OCI-LY7 (cell line): ENCODE measurements around the gene RAB11FIP5. TPM values are rescaled to one million over a fixed set of nuclear protein-coding genes. Genes with fewer than 3 reads are reported as not detected.

ENCODE experiments used
- BruUV-seq: library from RNA; stranded (reverse); fragments of 400-500 nt; replicated peaks from 2 replicates; lab custom pipeline; 2021; lab: Mats Ljungman, UMichigan
- CTCF ChIA-PET: fragments of 300-600 bp; sonication (Branson Sonifier 250); formaldehyde crosslinking; loops from one replicate; lab custom pipeline; 2022; ENCODE audit warnings: antibody characterized with exemption; ENCODE audit not compliant: unreplicated experiment; lab: Charles Lee
- POLR2A ChIA-PET: fragments of 300-600 bp; sonication (Branson Sonifier 250); formaldehyde crosslinking; loops from one replicate; lab custom pipeline; 2022; ENCODE audit warnings: antibody characterized with exemption; lab: Charles Lee
- DNase-seq: peaks from one replicate; pipeline ENCODE4 v3.0.0-alpha.2; 2015; ENCODE audit warnings: low spot score
- H2AFZ ChIP-seq: fragments of 200-600 bp; sonication (generic), shearing (Covaris generic); 2 replicates; pipeline ENCODE4 v1.6.1; 2014; ENCODE audit warnings: mild to moderate bottlenecking, antibody characterized with exemption, low read length, moderate library complexity
- H3K27ac ChIP-seq: fragments of 200-600 bp; sonication (generic); 2 replicates; pipeline ENCODE4 v1.5.1; 2014; ENCODE audit warnings: mixed run types, low read depth, mild to moderate bottlenecking, moderate library complexity, low read length, inconsistent platforms; ENCODE audit not compliant: poor library complexity, severe bottlenecking
- H3K36me3 ChIP-seq: fragments of 200-600 bp; sonication (generic); 2 replicates; pipeline ENCODE4 v1.6.1; 2014; ENCODE audit warnings: mild to moderate bottlenecking, antibody characterized with exemption, low read length, moderate library complexity, mixed read lengths; ENCODE audit not compliant: insufficient read depth
- H3K4me1 ChIP-seq: fragments of 200-600 bp; sonication (generic); 2 replicates; pipeline ENCODE4 v1.5.1; 2014; ENCODE audit warnings: mild to moderate bottlenecking, low read length; ENCODE audit not compliant: insufficient read depth, poor library complexity, severe bottlenecking
- H3K4me2 ChIP-seq: fragments of 200-600 bp; sonication (generic); 2 replicates; pipeline ENCODE4 v1.6.1; 2014; ENCODE audit warnings: mild to moderate bottlenecking, low read length
- H3K4me3 ChIP-seq: fragments of 200-600 bp; sonication (generic); 2 replicates; pipeline ENCODE4 v1.5.1; 2014; ENCODE audit warnings: mild to moderate bottlenecking, low read depth, low read length; ENCODE audit not compliant: poor library complexity, severe bottlenecking
- H3K79me2 ChIP-seq: fragments of 200-600 bp; sonication (generic); 2 replicates; pipeline ENCODE4 v1.6.1; 2016; ENCODE audit warnings: low read depth, mild to moderate bottlenecking, low read length, moderate library complexity, mixed read lengths; ENCODE audit not compliant: insufficient read depth
- H3K9me2 ChIP-seq: fragments of 200-600 bp; sonication (generic); 2 replicates; pipeline ENCODE4 v1.6.1; 2016; ENCODE audit warnings: mild to moderate bottlenecking, low read length, mixed read lengths; ENCODE audit not compliant: insufficient read depth
- H3K9me3 ChIP-seq: fragments of 200-600 bp; sonication (generic); 2 replicates; pipeline ENCODE4 v1.6.1; 2014; ENCODE audit warnings: mild to moderate bottlenecking, mixed run types, low read length, mixed read lengths
- H4K20me1 ChIP-seq: fragments of 200-600 bp; sonication (generic); 2 replicates; pipeline ENCODE4 v1.6.1; 2014; ENCODE audit warnings: mild to moderate bottlenecking, antibody characterized with exemption, low read length, moderate library complexity, mixed read lengths; ENCODE audit not compliant: insufficient read depth
- EZH2phosphoT487 ChIP-seq: fragments of 200-600 bp; sonication (generic); IDR thresholded peaks from 2 replicates; pipeline ENCODE4 v1.6.1; 2018; ENCODE audit warnings: low read depth, borderline replicate concordance, mild to moderate bottlenecking, mixed run types, antibody characterized with exemption, low read length, moderate library complexity, mixed read lengths
- intact Hi-C: fragments of 100-400 bp; cut with micrococcal nuclease; formaldehyde crosslinking; loops from one replicate; pipeline ENCODE4 v1.10.0; 2022; ENCODE audit not compliant: unreplicated experiment
- total RNA-seq, 2 experiments: library from RNA; depleted of rRNA in 1 of 2; stranded (reverse); fragments of >200 nt in 1 of 2; shearing (Covaris generic) in 1 of 2; gene quantifications; 2 replicates each; pipeline ENCODE4 v1.2.3, GENCODE V29; 2014 to 2022
- TF ChIP-seq, protein P1 (sequence below): fragments of 200-600 bp; sonication (generic); conservative IDR thresholded peaks from 2 replicates; pipeline ENCODE4 v1.5.1; 2014; ENCODE audit warnings: mild to moderate bottlenecking, antibody characterized with exemption, low read length, moderate library complexity, mixed read lengths

RAB11FIP5 gene
- total RNA-seq, 2 experiments from 2014 or later = 0.13 TPM; not detected in 1

DNA sequence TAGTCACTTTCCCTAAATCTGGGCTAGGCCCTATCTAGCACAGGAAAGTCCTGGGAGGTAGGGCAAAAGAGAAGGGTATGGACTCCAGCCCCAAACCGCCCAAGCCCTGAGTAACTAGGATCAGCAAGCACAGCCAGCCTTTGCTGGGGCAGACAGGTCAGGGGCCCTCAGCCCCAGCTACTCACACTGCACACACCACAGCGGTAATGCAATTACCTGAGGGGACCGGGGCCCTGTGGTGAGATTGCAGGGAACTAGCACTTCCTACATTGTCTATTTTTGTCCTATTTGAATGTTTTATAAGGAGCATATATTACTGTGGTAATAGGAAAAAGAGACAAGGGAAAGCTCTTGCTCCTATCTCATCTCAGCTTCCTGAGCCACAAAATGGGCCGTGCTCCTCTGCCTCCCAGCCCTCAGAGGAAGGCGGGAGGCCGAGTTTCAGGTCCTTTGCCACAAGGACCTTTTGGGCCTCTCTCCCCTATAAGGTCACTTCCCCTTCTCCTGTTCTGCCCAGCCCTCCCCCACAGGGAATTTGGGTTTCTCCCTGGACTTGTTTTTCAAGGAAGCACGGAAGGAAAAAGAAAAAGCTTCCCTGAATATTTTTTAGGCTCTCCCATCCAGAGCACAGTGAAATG, 20.5 kb downstream of the RAB11FIP5 start:
- TF ChIP-seq EZH2phosphoT487 = no peak
- TF ChIP-seq, protein P1, sequence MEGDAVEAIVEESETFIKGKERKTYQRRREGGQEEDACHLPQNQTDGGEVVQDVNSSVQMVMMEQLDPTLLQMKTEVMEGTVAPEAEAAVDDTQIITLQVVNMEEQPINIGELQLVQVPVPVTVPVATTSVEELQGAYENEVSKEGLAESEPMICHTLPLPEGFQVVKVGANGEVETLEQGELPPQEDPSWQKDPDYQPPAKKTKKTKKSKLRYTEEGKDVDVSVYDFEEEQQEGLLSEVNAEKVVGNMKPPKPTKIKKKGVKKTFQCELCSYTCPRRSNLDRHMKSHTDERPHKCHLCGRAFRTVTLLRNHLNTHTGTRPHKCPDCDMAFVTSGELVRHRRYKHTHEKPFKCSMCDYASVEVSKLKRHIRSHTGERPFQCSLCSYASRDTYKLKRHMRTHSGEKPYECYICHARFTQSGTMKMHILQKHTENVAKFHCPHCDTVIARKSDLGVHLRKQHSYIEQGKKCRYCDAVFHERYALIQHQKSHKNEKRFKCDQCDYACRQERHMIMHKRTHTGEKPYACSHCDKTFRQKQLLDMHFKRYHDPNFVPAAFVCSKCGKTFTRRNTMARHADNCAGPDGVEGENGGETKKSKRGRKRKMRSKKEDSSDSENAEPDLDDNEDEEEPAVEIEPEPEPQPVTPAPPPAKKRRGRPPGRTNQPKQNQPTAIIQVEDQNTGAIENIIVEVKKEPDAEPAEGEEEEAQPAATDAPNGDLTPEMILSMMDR = no peak
- POLR2A ChIA-PET = no interaction called here

DNA sequence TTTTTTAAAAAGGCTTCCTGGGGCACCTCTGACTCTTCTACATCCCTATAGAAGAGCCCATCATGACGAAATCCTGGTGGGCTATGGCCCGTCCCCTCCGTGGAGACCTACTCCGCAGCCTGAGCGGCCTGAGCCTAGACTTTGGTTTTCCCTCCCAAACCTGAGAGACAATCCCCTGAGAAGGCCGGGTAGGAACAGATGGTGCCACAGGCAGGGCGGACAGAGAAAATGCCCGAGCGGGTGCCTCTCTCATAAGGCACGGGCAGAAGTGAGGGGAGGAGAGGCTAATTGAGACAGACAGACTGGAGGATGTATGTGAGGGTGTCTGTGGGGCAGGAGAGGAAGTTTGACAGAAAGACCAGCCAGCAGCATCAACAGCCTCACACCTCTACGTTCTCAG, 21.1 kb downstream of the RAB11FIP5 start:
- H3K27ac ChIP-seq = no peak overlapping the region
- BruUV-seq = no TSS peak
- intact Hi-C loops = no loop called here
- H3K9me3 ChIP-seq = no peaks in the 10 kb centered on the region
- H3K9me2 ChIP-seq = no peaks in the 10 kb centered on the region
- CTCF ChIA-PET = no interaction called here
- H3K4me1 ChIP-seq = no peaks in the 10 kb centered on the region
- H4K20me1 ChIP-seq = no peaks in the 10 kb centered on the region
- POLR2A ChIA-PET = no interaction called here
- DNase-seq = no peak
- no peaks in the 10 kb centered on the region for H3K36me3 ChIP-seq
- H3K79me2 ChIP-seq = no peaks in the 10 kb centered on the region
- no peak overlapping the region for H3K4me3 ChIP-seq
- TF ChIP-seq, protein P1 = no peak
- no peak for TF ChIP-seq EZH2phosphoT487
- H2AFZ ChIP-seq = no peak overlapping the region
- H3K4me2 ChIP-seq = no peak overlapping the region

More for the DNA sequence above, 20.5 kb downstream of the RAB11FIP5 start:
- H3K4me1 ChIP-seq = no peaks in the 10 kb centered on the region
- no TSS peak for BruUV-seq
- H3K4me3 ChIP-seq = no peak overlapping the region
- no peak overlapping the region for H2AFZ ChIP-seq
- no peak overlapping the region for H3K4me2 ChIP-seq
- no peaks in the 10 kb centered on the region for H3K79me2 ChIP-seq
- H4K20me1 ChIP-seq = no peaks in the 10 kb centered on the region
- no peak for DNase-seq
- H3K27ac ChIP-seq = no peak overlapping the region
- H3K9me2 ChIP-seq = no peaks in the 10 kb centered on the region
- CTCF ChIA-PET = no interaction called here
- H3K36me3 ChIP-seq = no peaks in the 10 kb centered on the region
- intact Hi-C loops = no loop called here
- no peaks in the 10 kb centered on the region for H3K9me3 ChIP-seq

DNA sequence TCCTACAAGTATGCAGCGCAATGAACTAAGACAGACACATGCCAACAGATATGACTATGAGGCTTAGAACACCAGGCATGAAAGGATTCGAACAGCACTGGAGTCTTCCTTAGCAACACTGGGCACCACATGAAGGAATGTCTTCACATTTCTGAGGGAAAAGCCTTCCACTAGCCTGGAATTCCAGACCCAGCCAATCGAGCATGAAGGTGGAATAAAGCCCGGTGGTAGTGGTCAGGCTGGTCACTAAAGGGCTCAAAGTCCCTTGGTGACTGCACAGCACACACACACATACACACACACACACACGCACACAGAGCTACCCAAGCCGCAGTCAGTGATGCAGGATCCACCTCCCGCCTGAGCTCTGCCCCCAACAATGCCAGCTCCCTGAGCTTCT, 21.6 kb downstream of the RAB11FIP5 start:
- Histone ChIP-seq H3K4me3 (no peak overlapping the region), H3K36me3 (no peaks in the 10 kb centered on the region), H3K4me2 (no peak overlapping the region), H3K27ac (no peak overlapping the region), H2AFZ (no peak overlapping the region), H3K4me1 (no peaks in the 10 kb centered on the region), H3K9me3 (no peaks in the 10 kb centered on the region), H3K9me2 (no peaks in the 10 kb centered on the region), H4K20me1 (no peaks in the 10 kb centered on the region), H3K79me2 (no peaks in the 10 kb centered on the region)
- no TSS peak for BruUV-seq
- CTCF ChIA-PET = no interaction called here
- TF ChIP-seq EZH2phosphoT487 = no peak
- TF ChIP-seq, protein P1 = no peak
- POLR2A ChIA-PET = no interaction called here
- no peak for DNase-seq
- intact Hi-C loops = no loop called here
